ENCODE results near the gene LRRC45.

Gene LRRC45

DNA sequence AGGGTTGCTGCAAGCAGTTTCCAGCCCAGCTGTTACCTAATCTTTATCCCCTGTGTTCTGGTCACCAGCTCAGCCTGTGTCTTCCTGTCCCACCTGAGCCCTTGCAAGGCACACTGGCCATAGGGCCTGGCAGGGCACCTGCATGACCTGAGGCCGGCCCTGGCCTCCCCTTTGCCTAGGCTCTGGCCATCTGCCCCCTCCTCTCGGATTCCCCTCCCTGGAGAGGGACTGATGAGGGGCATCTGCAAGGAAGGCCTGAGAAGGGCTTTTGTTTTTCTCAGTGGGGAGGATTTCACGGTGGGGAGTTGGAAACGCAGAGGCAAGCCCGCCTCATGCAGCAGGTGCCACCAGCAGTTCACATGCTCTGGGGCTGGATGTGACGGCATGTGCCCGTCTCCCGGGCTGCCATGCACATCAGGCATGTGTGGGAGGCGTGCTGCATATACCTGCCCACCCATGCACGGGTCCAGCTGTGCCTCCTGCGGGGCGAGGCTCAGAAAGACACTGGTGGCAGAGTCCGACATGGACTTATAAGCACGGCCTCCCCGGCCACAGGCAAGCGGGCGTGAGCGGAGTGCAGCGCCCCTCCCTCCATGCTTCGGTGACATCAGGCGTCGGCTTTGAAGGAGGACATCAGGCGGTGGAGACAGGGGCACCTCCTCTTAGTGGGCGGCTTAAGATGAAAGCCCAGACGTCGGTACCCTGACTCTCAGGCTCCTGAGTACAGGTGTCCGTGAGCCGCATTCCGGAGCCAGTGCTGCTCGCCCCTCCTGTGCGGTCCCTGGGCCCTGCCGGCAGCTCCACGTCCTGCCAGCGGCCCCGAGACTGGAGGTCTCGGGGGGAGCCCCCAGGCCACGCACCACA, 29.1 kb upstream of the LRRC45 start:
- DNase-seq (ENCODE audit: low read depth in 2 of 2), result no peak

DNA sequence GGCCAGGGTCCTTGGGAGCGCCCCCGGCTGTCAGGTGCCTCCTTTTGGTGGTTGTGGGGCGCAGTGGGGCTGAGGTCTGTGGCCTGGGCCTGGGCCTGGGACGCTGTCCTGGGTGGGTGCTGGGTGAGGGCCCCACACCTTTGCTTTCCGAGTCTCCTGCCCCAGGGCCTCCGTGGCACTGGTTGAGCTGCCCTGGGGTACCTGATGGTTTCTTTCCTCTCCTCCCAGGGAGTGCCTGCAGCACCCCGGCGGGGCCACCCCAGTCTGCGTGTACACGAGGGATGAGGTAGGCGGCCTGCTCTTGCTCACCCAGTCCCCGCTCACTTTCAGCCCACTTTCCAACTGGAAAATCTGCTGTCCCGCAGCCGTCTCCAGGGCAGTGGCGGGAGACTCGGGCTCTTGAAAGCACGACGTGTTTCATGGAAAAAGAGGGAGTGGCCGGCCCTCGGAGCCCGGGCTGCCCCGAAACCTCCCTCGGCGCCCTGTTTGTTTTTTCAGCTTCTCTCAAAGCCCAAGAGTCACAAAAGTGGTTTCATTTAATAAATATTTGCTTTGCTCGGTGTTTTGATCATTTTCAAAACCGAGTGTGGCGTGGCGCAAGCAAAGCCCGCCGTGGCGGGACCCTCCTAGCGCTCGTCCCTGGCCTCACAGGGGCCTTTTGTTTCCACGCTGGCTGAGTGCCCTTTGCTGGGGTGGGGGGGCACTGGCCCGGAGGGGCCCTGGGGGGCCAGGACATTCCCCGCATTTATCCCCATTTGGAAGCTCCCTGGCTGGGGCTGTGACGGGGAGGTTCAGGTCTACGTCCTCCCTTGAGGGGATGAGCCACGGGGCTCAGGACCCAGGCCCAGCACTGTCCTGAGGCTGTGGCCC, 28.3 kb upstream of the LRRC45 start:
- DNase-seq (ENCODE audit: low read depth in 2 of 2), result no peak

DNA sequence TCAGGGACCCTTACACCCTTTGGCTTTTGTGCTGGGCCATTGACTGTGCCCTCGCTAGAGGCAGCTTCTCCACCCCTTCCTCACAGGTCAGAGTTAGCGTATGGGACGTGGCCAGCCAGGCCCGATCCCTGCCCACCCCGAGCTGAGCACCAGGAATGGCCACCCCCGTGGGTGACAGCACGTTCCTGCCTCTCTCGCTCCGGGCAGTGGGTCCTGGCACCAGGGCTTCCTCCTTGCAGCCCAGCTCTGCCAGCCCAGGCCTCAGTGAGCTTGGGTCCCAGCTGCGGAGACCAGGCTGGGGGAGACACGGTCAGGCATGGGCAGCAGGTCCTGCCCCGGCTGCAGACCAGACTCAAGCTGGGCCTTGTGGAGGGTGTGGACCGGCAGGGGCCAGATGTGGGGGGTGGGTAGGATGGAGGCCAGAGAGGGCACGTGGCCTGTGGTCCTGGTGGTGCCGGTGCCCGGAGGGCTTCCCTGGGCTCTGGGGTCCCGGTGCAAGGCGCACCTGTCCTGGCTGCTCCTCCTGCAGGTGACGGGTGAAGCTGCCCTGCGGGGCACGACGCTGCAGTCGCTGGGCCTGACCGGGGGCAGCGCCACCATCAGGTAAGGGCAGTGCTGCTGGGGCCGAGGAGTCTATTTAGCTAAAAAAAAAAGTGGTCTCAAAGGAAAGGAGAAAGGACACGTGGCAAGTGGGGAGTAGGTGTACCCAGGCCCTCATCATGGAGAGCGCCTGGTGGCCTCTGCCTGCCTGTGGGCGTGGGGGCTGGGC, 27.5 kb upstream of the LRRC45 start:
- DNase-seq (ENCODE audit: low read depth in 2 of 2), result no peak

- DNase-seq (ENCODE audit: low read depth in 2 of 2), result no peak
Measured at GRCh38 chr17:81996232-81996756, 26.8 kb upstream of the LRRC45 start.

- DNase-seq (ENCODE audit: low read depth in 2 of 2), result no peak
Measured at GRCh38 chr17:81996757-81997441, 26.2 kb upstream of the LRRC45 start.

GRCh38 chr17:81998212-81998611, 24.9 kb upstream of the LRRC45 start:
- DNase-seq (ENCODE audit: low read depth in 2 of 2), result no peak

DNA sequence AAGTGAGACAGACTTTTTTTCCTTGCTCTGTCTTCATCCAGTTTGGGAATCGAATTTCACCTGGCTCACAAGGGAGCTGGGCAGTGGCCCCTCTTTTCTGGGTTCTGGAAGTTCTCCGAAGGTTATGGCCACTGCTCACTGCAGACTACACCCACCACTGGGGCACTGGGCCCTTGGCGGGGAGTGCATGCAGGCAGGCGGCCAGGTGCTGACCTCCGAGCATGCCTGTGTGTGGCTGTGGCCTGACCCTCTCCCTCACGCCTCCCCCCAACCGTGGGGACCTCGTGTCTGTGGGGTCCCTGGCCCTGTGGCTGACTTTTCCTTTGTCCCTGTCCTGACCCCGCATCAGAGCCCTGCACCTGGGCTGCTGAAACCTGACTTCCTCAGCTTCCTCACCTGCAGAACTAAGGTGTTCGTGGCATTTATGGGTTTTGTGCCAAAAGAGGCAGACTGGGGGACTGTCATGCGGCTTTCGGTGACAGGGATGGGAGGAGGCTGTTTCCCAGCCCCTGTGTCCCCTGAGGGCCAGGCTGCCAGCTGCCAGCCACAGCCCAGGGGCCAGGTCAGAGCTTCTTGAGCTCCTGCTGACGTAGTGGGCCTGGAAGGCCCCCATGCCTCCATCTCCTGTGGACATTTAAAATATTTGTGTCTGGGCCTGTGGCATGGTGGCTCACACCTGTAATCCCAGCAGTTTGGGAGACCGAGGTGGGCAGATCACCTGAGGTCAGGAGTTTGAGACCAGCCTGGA, 24.2 kb upstream of the LRRC45 start:
- DNase-seq (ENCODE audit: low read depth in 2 of 2), result no peak

- DNase-seq (ENCODE audit: low read depth in 2 of 2), result no peak
Measured at GRCh38 chr17:81999587-81999975, 23.5 kb upstream of the LRRC45 start.

- no peak for DNase-seq (ENCODE audit: low read depth in 2 of 2)
Measured at GRCh38 chr17:81999976-82000802, 22.9 kb upstream of the LRRC45 start.

DNA sequence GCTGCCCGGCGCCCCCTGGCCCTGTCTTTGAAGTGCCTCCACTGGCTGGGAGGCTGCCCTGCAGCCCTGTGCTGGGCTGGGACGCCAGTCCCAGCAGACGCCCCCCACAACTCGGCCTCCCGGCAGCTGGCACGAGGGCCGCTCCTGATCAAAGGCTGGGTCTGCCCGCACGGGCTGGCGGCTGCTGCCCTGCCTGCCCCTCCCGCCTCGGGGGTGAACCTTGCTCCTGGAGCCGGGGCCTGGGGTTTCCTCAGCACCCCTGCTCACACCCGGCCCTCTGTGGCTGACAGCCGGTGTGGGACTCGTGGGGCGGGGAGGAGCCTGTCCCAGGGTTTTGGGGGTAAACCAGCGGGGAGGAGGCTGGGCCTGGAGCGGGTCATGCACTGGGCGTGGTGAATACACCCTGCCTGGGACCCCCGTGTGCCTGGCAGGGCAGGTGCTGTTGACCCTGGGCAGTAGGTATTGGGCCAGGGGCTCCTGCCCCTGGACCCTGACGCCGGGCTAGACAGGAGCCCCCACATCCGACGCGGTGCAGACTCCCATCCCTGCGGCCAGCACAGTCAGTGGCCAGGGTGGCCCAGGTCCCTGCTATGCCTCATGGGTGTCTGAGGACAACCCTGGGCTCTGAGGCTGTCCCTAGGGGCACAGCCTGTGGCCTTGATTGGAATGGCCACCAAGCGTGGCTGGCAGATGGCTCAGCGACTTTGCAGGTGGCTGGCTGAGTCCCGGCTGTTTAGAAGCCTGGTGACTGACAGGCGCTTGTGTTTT, 22.1 kb upstream of the LRRC45 start:
- no peak for DNase-seq (ENCODE audit: low read depth in 2 of 2)

DNA sequence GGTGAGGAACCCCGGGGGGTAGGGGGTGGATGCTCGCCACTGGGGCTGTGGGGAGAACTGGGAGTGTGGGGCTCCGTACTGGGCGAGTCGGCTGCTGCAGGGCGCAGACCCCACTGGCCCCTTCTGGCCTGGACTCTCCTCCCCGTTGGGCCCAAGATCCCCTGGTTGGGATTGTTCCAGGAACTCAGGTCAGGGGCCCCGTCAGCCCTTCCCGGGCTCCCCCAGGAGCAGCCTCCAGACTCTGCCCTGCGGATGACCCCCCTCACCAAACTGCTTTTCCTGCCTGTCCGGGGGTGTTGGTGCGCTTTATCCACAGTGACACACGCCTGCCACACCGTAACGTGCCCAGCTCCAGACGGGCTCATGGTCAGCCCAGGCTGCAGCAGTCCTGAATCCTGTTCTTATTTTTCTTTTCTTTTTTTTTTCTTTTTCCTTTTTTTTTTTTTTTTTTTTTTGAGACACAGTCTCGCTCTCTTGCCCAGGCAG, 21.5 kb upstream of the LRRC45 start:
- no peak for DNase-seq (ENCODE audit: low read depth in 2 of 2)

GRCh38 chr17:82003411-82004381, 19.4 kb upstream of the LRRC45 start:
- DNase-seq (ENCODE audit: low read depth in 2 of 2), result peak in 1 of 2 donors; percentile 21

- no peak for DNase-seq (ENCODE audit: low read depth in 2 of 2)
Measured at GRCh38 chr17:82004517-82005455, 18.3 kb upstream of the LRRC45 start.

GRCh38 chr17:82005701-82006348, 17.3 kb upstream of the LRRC45 start:
- no peak for DNase-seq (ENCODE audit: low read depth in 2 of 2)

DNA sequence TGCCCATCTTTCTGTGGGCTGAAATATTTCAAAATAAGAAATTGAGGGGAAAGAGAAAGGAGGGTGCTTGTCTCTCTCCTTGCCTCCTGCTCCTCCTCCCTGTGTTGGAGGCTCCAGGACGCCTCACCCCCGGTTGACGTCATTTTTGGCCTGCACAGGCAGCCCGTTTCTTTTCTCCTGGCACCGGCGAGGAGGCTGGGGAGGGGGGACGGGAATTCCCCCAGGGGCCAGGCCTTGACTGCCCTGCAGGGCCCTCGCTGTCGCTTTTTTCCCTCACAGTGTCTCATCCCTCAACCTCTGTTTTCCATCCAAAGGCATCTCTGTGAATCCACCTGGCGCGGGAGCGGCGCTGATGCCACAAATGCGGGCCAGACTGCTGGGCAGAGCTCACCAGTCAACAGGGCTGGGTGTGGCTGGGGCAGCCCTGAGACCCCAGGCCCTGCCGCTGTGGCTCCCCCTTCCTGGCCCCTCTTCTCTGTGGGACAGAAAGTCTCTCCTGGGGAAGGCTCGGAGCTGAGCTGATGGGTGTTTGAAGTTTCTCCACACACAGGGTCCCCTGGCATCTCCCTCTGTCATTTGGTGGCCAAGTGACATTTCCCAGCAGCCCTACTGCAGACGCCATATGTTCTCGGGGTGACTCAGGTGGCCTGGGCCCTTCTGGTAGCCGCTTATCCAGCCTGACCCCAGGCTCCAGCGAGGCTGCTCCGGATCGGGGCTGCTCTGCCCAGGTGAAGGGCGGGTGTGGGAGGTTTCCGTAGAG, 16.5 kb upstream of the LRRC45 start:
- no peak for DNase-seq (ENCODE audit: low read depth in 2 of 2)
